LNCAP (cell line): ENCODE measurements around the gene SLC22A1.

Experiments used
- CTCF ChIP-seq: fragments of 450-650 bp; IDR thresholded peaks from 2 replicates; pipeline ENCODE4 v1.5.1; 2017; ENCODE audit warnings: mild to moderate bottlenecking

SLC22A1 gene

GRCh38 chr6:160088784-160089533 lies 32.7 kb upstream of the SLC22A1 start:
- no peak for TF ChIP-seq CTCF

GRCh38 chr6:160089534-160089897 lies 32.1 kb upstream of the SLC22A1 start:
- no peak for TF ChIP-seq CTCF

GRCh38 chr6:160092602-160093001 lies 29.0 kb upstream of the SLC22A1 start:
- TF ChIP-seq CTCF: no peak

- TF ChIP-seq CTCF: no peak
Measured at GRCh38 chr6:160093061-160093460, 28.6 kb upstream of the SLC22A1 start.

- no peak for TF ChIP-seq CTCF
Measured at GRCh38 chr6:160093946-160094345, 27.7 kb upstream of the SLC22A1 start.

- TF ChIP-seq CTCF: no peak
Measured at GRCh38 chr6:160095146-160095845, 26.3 kb upstream of the SLC22A1 start.

GRCh38 chr6:160101277-160102205 lies 20.1 kb upstream of the SLC22A1 start:
- no peak for TF ChIP-seq CTCF
